GM06990 (cell line): ENCODE data around the gene GCNT3.

ENCODE experiments used
- DNase-seq: peaks from one replicate; pipeline ENCODE4 v3.0.0-alpha.2; 2011; ENCODE audit not compliant: insufficient read length; ENCODE audit errors: extremely low read depth
- H3K27me3 ChIP-seq: replicated peaks from 2 replicates; pipeline ENCODE4 v1.6.0; 2011; ENCODE audit warnings: low read length; ENCODE audit not compliant: control insufficient read depth, insufficient read depth
- H3K36me3 ChIP-seq: 2 replicates; pipeline ENCODE4 v1.5.1; 2011; ENCODE audit warnings: low read length; ENCODE audit not compliant: control insufficient read depth, insufficient read depth
- H3K4me3 ChIP-seq: replicated peaks from 2 replicates; pipeline ENCODE4 v1.5.1; 2011; ENCODE audit warnings: low read depth, mild to moderate bottlenecking, control low read depth, low read length
- TF ChIP-seq, protein P1 (sequence below): IDR thresholded peaks from 2 replicates; pipeline ENCODE4 v1.5.1; 2011; ENCODE audit warnings: low read length, control low read depth, mild to moderate bottlenecking, inconsistent platforms; ENCODE audit not compliant: insufficient read depth, poor library complexity, severe bottlenecking

The GCNT3 gene

DNA sequence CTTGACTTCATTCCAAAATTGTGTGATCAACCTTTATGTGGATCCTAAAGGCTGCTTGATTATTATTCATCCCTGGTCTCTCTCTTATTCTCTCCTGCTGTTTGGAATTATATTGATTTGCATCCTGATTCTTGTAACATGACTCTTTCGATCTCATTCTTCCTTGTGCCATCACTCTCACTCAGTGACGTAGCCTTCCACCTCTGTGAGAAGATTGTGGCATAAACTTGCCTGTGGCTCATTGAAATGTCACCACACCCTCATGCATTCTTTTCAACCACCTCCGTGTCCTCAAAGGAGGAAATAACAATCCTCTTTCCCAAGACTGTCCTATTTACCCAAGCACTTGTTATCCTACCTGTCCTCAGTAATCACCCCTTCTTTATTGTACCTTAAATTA, 41.3 kb upstream of the GCNT3 start:
- no peak for DNase-seq

DNA sequence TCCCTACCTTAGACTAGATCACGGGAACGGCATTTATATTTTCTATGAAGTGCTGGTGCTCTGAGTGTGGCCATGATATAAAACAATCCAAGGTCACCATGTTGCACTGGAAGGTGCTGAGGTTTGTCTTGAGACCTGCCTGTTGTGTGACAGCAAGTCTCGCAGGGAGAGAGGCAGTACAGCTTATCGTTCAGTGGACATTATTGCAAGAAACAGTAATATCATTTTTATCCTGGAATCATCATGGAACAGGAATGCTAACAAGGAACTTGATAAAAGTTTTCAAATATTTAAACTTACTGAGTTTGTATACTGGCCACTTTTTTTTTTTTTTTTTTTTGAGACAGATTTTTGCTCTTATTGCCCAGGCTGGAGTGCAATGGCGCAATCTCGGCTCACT, 40.0 kb upstream of the GCNT3 start:
- no peak for DNase-seq
- TF ChIP-seq, protein P1, sequence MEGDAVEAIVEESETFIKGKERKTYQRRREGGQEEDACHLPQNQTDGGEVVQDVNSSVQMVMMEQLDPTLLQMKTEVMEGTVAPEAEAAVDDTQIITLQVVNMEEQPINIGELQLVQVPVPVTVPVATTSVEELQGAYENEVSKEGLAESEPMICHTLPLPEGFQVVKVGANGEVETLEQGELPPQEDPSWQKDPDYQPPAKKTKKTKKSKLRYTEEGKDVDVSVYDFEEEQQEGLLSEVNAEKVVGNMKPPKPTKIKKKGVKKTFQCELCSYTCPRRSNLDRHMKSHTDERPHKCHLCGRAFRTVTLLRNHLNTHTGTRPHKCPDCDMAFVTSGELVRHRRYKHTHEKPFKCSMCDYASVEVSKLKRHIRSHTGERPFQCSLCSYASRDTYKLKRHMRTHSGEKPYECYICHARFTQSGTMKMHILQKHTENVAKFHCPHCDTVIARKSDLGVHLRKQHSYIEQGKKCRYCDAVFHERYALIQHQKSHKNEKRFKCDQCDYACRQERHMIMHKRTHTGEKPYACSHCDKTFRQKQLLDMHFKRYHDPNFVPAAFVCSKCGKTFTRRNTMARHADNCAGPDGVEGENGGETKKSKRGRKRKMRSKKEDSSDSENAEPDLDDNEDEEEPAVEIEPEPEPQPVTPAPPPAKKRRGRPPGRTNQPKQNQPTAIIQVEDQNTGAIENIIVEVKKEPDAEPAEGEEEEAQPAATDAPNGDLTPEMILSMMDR: no peak
- Histone ChIP-seq H3K4me3 (no peak overlapping the region), H3K36me3 (no peaks in the 10 kb centered on the region), H3K27me3 (no peaks in the 10 kb centered on the region)

More for the DNA sequence above, 41.3 kb upstream of the GCNT3 start:
- TF ChIP-seq, protein P1: no peak
- Histone ChIP-seq H3K4me3 (no peak overlapping the region), H3K36me3 (no peaks in the 10 kb centered on the region), H3K27me3 (no peaks in the 10 kb centered on the region)

DNA sequence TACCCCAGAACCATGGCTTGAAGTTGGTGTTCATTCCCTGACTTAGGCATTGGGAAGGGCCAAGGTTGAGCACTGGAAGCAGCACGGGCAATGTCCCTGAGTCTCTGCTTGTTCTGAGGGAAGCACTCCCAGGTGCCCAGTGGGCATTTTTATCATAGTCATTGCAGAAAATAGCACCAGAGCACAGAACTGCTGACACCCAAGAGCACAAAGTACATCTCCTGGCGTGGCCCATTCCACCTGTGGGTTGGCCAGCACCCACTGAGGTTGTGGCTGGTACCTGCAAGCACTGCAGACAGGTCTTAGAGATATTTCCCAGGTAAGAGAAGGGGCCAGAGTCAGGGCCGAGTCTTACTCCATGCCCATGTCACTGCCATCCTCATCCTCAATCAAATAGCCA, 28.5 kb upstream of the GCNT3 start:
- no peaks in the 10 kb centered on the region for H3K36me3 ChIP-seq
- no peak for DNase-seq
- no peak overlapping the region for H3K4me3 ChIP-seq

DNA sequence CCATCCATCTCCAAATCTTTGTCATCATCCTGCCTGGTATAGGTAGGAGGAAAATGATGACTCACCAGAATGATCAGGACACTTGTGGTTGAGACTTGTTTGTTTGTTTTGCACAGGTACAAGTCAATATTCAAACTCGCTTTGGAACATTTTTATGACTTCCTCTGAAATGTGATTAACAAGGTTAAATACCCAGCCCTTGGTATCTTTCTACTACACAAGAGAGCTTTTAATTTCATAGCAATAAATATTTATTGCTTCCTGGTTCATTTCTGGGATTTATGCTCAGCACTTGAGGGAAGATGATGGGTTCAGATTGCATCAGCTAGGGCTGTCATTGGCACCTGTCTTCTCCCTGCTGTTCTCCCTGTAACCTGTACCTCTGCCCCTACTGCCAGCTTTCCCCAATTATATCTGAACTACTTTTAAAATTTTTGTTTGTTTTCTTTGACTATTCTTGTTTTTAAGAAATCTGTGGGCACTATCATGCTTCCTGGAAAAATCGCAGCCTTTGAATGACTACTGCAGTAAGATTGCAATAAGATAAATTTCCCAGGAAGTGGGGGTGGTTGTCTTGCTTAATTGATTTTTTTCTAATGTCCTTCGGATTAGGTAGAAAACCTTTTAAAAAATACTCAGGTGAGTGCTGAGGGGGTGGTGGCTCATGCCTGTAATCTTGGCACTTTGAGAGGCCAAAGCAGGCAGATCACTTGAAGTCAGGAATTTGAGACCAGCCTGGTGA, 24.3 kb upstream of the GCNT3 start:
- TF ChIP-seq, protein P1: no peak
- Histone ChIP-seq H3K27me3 (no peaks in the 10 kb centered on the region), H3K36me3 (no peaks in the 10 kb centered on the region), H3K4me3 (no peak overlapping the region)
- DNase-seq: no peak

More for the DNA sequence above, 28.5 kb upstream of the GCNT3 start:
- no peaks in the 10 kb centered on the region for H3K27me3 ChIP-seq
- TF ChIP-seq, protein P1: no peak

DNA sequence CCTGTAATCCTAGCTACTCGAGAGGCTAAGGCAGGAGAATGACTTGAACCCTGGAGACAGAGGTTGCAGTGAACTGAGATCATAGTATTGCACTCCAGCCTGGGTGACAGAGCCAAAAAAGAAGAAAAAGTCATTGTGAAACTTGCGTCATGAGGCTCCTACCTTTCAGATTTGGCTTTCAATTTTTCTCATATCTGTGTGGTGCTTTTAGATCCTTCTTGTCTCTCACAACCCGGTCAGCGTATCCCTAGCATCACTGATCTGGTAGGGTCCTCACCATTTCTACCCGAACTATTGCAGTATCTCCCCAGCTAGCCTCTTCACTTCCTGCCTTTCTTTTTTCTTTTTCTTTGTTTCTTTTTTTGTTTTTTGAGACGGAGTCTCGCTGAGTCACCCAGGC, 21.6 kb upstream of the GCNT3 start:
- DNase-seq: peak; percentile 63
- Histone ChIP-seq H3K27me3 (no peaks in the 10 kb centered on the region), H3K36me3 (no peaks in the 10 kb centered on the region), H3K4me3 (no peak overlapping the region)
- TF ChIP-seq, protein P1: no peak
